ENCODE measurements around the gene RASSF4. TPM values are rescaled to one million over a fixed set of nuclear protein-coding genes. Genes with fewer than 3 reads are reported as not detected.

The RASSF4 gene
- total and polyA plus RNA-seq, 11 donors = 48.3 to 125 (median 78.9) TPM

DNA sequence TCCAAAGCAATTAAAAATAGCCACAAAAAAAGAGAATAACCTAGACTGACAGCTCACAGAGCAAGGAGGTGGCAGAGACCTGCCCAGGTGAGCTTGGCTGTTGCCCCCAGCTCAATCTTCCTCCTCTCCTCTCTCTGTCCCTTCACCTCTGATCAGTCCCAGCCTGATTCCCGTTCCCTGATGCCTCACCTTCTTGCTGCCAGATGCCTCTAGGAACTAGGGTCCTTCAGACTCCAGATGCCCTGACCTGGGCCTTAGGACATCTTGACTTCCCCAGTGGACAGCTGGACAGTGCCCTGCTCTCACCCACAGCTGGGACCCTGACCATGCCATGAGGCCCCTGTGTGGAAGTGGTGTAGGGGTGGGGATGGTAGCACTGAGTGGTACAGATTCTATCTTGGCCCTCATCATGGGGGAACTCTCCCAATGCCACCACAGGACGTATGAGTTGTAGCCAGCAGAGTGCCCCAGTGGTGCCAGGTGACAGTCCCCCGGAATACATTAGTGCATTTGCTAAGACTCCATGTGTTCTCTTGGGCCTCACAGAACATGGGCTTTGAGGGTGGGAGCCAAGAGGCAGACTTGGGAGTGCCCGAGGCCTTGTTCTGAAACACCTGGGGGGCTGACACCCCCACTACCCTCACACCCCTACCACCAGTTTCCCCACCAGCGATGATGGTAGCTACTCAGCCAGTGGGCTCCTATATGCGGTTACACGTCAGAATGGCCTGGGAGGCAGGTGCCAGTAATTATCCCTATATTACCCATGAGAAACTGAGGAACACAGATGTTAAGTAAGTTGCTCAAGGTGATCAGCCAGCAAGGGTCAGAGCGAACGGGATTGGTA is 17.0 kb downstream of the RASSF4 start:
- Histone ChIP-seq H3K9me3 (no peaks in the 10 kb centered on the region), H3K36me3 (peaks cover 0 to 52% (median 30%) of the 10 kb centered on the region in 9 donors), H3K4me1 (peaks cover 9 to 98% (median 76%) of the 10 kb centered on the region in 12 donors), H3K27me3 (no peaks in the 10 kb centered on the region), H3K27ac (peak overlapping the region; percentile 62 to 97 (median 87)), H3K4me3 (peak overlapping the region; percentile 35 to 92 (median 68))
- intact Hi-C loops (cut with DNase I) = loop anchor here in 4 of 10 donors (5.0 to 10.0 kb wide), 3 partner anchors 44 to 1302 kb away; no protein-coding TSS in a partner anchor
- 34 to 53% (median 39%) methylated on average over 6 to 9 of the region's 9 CpGs for WGBS, 4 donors
- TF ChIP-seq, protein P1, sequence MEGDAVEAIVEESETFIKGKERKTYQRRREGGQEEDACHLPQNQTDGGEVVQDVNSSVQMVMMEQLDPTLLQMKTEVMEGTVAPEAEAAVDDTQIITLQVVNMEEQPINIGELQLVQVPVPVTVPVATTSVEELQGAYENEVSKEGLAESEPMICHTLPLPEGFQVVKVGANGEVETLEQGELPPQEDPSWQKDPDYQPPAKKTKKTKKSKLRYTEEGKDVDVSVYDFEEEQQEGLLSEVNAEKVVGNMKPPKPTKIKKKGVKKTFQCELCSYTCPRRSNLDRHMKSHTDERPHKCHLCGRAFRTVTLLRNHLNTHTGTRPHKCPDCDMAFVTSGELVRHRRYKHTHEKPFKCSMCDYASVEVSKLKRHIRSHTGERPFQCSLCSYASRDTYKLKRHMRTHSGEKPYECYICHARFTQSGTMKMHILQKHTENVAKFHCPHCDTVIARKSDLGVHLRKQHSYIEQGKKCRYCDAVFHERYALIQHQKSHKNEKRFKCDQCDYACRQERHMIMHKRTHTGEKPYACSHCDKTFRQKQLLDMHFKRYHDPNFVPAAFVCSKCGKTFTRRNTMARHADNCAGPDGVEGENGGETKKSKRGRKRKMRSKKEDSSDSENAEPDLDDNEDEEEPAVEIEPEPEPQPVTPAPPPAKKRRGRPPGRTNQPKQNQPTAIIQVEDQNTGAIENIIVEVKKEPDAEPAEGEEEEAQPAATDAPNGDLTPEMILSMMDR (IDR thresholded peaks at IDR 0.05) = no peak
- TF ChIP-seq POLR2A (IDR thresholded peaks at IDR 0.05) = no peak
- ATAC-seq = no peak
- DNase-seq = peak in 2 of 5 donors; percentile 18 to 33

DNA sequence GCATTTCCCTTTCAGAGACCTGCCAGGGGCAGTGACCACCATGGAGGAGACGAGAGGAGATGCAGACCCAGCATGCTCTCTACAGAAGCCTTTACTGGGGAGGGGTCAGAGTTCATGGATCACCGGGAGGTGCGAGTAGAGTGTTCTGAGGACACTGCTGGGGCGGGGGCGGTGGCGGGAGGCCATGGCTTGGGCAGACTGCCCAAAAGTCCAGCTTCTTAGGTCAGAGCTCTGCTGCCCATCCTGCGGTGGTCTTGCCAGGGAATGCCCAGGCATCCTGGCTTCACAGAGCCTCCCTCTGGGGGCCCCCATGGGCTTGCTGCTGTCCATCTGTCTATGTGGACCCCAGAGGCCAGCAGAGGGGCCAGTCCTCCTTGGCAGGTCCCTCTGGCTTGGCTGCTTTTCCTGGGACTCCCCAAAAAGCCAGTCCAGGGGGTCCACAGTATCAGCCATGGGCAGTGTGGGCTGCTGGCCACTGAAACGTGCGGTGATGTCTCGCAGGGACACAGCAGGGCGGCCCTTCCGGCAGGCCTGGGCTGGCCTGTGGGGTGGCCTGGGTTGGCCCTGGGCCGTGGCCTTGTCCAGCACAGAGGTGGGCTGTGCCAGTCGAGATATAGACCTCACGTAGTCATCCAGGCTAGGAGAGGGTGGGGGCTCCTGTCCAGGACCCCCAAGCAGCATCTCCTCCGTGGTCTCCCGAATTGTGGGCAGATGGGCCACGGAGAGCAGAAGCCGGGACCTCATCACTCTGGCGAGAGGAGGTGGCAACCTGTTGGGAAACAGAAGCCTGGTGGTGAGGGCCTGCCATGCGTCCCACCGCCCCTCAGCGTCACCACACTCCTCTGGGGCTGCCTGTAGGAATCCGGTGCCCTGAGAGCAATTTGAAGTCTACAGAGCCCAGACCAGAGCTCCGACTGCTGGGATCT is 17.9 kb downstream of the RASSF4 start:
- peak in 3 of 4 donors; percentile 3 to 11 (median 6) for ATAC-seq
- H3K27me3 ChIP-seq = no peaks in the 10 kb centered on the region
- H3K27ac ChIP-seq = peak overlapping the region; percentile 62 to 97 (median 87)
- peaks cover 13 to 100% (median 83%) of the 10 kb centered on the region in 12 donors for H3K4me1 ChIP-seq
- peak overlapping the region; percentile 35 to 92 (median 68) for H3K4me3 ChIP-seq
- H3K9me3 ChIP-seq = no peaks in the 10 kb centered on the region
- 6 to 19% (median 15%) methylated on average over 10 to 25 of the region's 25 CpGs for WGBS, 4 donors
- intact Hi-C loops (cut with DNase I) = loop anchor here in 6 of 10 donors (1.0 to 10.0 kb wide), 6 partner anchors 18 to 1303 kb away; partner anchors contain the start of genes RASSF4 (in 1 of the 6) and ZNF22 (in 1 of the 6)
- DNase-seq = peak in 2 of 5 donors; percentile 48 to 56
- TF ChIP-seq POLR2A (IDR thresholded peaks at IDR 0.05) = no peak
- TF ChIP-seq, protein P1 (IDR thresholded peaks at IDR 0.05) = no peak
- peaks cover 0 to 50% (median 21%) of the 10 kb centered on the region in 9 donors for H3K36me3 ChIP-seq

DNA sequence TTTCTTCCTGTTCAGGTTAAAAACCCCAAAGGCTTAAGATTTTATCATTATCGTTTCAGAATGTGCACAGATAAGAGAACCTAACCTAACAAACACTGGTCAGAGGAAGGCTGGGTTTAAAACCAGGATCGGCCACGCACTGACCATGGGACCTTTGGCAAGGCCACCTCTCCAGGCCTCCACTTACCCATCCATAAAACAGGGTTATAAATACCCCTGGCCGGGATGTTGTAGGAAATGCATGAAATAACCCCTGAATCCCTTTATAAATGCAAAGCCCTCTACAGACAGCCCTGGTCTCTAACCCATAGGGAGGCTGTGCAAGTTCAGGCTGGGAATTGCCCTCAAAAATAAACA is 18.6 kb downstream of the RASSF4 start:
- Histone ChIP-seq H3K4me1 (peaks cover 13 to 100% (median 86%) of the 10 kb centered on the region in 12 donors), H3K36me3 (peaks cover 0 to 49% (median 16%) of the 10 kb centered on the region in 9 donors), H3K4me3 (peak overlapping the region; percentile 35 to 92 (median 68)), H3K9me3 (no peaks in the 10 kb centered on the region), H3K27ac (peak overlapping the region; percentile 62 to 97 (median 87)), H3K27me3 (no peaks in the 10 kb centered on the region)
- WGBS, 4 donors = 0 to 10% (median 5%) methylated on average over 4 of the region's 4 CpGs
- intact Hi-C loops (cut with DNase I) = loop anchor here in 6 of 10 donors (1.0 to 10.0 kb wide), 6 partner anchors 18 to 1303 kb away; partner anchors contain the start of genes RASSF4 (in 1 of the 6) and ZNF22 (in 1 of the 6)
- DNase-seq (no peak), ATAC-seq (no peak)
- TF ChIP-seq POLR2A (IDR thresholded peaks at IDR 0.05) = no peak
- TF ChIP-seq, protein P1 (IDR thresholded peaks at IDR 0.05) = no peak

Measured in heart left ventricle (tissue), 16 donors.